NCI-H82 treated with DMSO at 0.1 percent for 48 hours (cell line): ENCODE results near the gene RASD1.
"Not testable (repeated sequence)": the region's sequence is repeated elsewhere in the genome, so short reads cannot be mapped to it uniquely, and the experiment has no call there.

ENCODE experiments used
- DNase-seq: peaks from one replicate; lab custom pipeline; 2025; ENCODE audit not compliant: unreplicated experiment; lab: John Stamatoyannopoulos, UW

Gene RASD1

DNA sequence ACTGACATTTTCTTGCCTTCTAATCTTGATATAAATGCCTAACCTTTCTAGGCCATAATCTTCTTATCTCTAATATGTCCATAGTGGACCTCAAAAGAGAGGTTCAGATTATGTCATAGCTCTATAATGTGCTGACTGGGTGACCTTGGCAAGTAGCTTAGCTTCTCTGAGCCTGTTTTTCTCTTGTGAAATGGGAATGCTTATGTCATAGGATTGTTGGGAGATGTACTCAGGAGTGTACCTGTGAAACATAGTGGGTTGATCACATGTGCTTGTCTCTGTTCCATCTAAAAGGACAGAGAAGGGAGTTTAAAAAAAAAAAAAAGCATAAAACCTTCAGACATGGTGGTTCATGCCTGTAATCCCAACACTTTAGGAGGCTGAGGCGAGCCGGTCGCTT, 17.0 kb downstream of the RASD1 start:
- no peak for DNase-seq

GRCh38 chr17:17476865-17477467, 19.2 kb downstream of the RASD1 start, which contains the start of gene MED9:
TSS of gene MED9 (plus strand) at chr17:17477000. CDS start at chr17:17477042, 42 bp downstream.
- peak; percentile 88 for DNase-seq

- DNase-seq, result no peak
These were observed 21.9 kb downstream of the RASD1 start for GRCh38 chr17:17474341-17474740.

DNA sequence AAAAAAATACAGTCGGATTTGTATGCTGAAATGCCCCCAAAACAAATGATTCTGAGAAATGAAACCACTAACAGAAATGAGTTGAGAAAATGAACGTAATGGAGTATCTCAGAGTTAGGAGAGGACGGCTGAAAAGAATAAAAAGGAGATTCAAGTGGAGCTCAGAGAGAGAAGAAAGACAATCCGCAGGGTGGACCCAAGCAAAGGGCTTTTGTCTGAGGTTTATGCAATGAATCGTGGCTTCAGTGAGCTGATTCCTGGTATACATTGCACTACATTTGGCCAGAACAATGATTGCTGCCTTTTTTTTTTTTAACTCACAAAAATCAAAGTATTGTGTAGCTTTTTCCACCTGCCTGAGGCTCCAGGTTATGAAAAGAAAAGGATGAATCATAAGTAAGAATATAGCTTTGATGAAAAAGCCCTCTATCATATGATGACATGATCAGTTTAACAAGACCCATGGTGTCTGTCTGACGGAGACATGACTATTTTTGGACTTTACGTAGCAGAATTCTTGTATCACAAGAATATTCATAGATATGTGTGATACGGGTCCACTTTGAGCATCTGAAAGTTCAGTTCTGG, 23.8 kb downstream of the RASD1 start:
- no peak for DNase-seq

GRCh38 chr17:17469996-17470395, 26.2 kb downstream of the RASD1 start:
- no peak for DNase-seq

DNA sequence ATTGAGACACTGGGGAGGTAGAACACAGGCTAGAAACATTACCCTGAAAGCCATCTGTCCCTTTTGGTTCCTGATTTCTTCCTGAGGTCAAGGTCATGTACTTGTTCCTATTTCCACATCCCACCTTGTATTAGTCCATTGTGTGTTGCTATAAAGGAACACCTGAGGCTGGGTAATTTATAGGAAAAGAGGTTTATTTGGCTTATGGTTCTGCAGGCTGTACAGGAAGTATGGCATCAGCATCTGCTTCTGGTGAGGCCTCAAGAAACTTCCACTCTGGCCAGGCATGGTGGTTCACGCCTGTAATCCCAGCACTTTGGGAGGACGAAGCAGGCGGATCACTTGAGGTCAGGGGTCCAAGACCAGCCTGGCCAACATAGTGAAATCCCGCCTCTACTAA, 26.8 kb downstream of the RASD1 start:
- DNase-seq, result no peak

DNA sequence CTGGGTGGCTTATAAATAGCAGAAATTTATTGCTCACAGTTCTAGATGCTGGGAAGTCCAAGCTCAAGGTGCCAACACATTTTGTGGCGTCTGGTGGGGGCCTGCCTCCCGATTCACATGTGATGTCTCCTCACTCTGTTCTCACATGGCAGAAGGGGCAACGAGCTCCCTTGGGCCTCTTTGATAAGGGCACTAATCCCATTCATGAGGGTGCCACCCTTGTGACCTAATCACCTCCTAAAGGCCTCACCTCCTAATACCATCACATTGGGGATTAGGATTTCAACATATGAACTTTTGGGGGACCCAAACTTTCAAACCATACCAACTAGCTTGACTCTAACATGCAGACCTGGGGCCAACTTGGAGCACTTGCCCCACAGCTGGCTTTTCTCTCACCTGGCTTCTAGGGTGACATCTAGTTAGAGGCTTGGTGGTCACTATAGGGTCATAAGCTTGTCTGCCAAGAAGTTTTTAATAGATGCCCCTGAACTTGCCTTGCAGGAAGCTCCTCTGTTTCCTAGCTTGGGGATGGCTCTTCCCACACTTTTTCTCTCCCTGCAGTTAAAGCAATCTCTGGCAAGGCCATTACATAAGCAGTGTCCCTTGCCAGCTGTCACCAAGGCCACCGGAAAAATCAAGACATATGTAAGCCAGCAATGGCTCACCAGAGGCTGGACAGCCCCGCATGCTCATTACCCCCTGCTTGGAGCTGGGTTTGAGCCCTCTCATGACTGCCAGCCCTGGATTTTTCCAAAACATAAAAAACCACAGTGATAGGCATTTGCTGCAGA, 27.8 kb downstream of the RASD1 start:
- DNase-seq, result no peak

DNA sequence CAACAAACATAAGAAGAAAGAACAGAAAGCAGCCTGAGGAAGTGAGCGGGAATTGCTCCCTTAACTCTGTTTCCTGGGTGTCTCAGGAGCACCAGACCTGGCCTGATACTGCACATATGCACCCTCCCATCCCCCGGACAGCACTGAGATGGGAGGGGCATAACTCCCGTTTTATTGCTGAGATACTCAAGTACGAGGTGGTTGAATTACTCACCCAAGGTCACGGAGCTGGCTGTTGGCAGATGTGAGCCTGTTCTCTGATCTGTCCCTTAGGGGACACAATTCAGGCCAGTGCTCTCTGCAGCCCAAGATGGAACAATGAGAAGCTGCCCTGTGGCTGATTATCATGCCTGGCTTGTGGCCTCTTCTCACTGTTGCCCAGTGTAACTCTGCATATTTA, 28.5 kb downstream of the RASD1 start:
- peak; percentile 58 for DNase-seq

- DNase-seq, result peak; percentile 87
These were observed 29.2 kb downstream of the RASD1 start for GRCh38 chr17:17467016-17467415.

DNA sequence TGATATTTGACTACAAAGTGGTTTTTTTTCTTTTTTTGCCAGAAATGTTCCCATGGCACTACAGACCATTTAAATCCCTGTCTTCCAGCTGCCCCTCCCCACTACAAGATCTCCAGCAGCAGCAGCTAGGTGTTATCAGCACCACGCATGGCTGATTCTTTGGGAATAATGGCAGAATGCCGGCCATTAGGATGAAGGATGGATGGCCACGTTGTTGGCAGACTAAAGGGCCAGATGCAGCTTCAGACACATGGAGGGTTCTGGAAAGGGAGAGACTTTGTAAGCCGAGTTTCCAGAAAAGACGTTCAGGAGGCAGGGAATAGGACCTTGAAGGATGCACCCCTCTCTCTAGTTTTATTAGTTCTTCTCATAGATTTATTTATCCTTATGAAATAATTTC, 29.7 kb downstream of the RASD1 start:
- DNase-seq, result no peak

GRCh38 chr17:17465878-17466277, 30.3 kb downstream of the RASD1 start:
- not testable (repeated sequence) for DNase-seq

- no peak for DNase-seq
These were observed 32.4 kb downstream of the RASD1 start for GRCh38 chr17:17463821-17464220.

DNA sequence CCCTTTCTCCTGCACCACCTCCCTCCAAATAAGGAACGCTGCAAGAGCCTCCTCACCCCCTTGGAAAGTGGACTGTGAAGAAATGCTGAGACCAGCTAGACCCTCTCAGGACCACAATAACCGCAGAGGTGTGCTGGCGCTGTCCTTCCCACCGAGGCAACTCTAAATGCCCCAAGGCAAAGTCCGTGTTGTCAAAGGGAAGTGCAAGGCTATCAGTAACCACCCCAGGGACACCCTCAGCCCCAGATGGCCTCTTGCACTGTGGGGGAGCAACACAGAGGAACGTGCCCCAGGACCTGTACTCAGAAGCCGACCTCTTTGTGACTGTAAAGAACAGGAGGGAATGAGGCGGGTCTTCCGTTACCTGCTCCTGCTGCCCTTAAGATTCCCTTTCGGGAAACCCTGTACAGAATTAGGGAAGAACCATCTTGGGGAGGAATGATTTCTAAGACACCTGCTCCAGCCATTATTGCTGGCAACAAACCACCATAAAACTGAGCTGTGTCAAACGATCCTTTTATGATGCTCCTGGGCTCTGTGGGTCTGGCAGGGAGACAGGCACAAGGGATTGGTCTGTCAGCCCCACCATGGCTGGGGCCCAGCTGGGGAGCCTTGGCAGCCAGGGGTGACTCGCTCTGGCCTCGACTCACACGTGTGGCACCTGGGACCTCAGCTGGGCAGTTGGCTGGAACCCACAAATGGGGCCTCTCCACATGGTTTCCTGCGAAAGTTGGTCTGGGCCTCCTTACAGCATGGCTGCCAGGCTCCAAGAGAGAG, 34.0 kb downstream of the RASD1 start:
- DNase-seq, result no peak

- no peak for DNase-seq
These were observed 36.2 kb downstream of the RASD1 start for GRCh38 chr17:17460038-17460437.

GRCh38 chr17:17457680-17458079, 38.5 kb downstream of the RASD1 start:
- no peak for DNase-seq

GRCh38 chr17:17456251-17456650, 39.9 kb downstream of the RASD1 start:
- DNase-seq, result no peak

GRCh38 chr17:17455173-17455572, 41.0 kb downstream of the RASD1 start:
- DNase-seq, result no peak

- not testable (repeated sequence) for DNase-seq
These were observed 41.5 kb downstream of the RASD1 start for GRCh38 chr17:17454700-17455099.

- DNase-seq, result no peak
These were observed 41.9 kb downstream of the RASD1 start for GRCh38 chr17:17454276-17454675.

GRCh38 chr17:17453088-17453487, 43.1 kb downstream of the RASD1 start:
- no peak for DNase-seq

GRCh38 chr17:17448723-17449122, 47.5 kb downstream of the RASD1 start:
- DNase-seq, result no peak
